ENCODE measurements around the gene ASPSCR1. TPM values are rescaled to one million over a fixed set of nuclear protein-coding genes. Genes with fewer than 3 reads are reported as not detected.

The ASPSCR1 gene
- total and polyA plus RNA-seq, 9 of the 15 experiments (the other 6 are each of a cell fraction or from before 2014, with no cell fraction given) = 0.90 to 36.9 (median 11.6) TPM

DNA sequence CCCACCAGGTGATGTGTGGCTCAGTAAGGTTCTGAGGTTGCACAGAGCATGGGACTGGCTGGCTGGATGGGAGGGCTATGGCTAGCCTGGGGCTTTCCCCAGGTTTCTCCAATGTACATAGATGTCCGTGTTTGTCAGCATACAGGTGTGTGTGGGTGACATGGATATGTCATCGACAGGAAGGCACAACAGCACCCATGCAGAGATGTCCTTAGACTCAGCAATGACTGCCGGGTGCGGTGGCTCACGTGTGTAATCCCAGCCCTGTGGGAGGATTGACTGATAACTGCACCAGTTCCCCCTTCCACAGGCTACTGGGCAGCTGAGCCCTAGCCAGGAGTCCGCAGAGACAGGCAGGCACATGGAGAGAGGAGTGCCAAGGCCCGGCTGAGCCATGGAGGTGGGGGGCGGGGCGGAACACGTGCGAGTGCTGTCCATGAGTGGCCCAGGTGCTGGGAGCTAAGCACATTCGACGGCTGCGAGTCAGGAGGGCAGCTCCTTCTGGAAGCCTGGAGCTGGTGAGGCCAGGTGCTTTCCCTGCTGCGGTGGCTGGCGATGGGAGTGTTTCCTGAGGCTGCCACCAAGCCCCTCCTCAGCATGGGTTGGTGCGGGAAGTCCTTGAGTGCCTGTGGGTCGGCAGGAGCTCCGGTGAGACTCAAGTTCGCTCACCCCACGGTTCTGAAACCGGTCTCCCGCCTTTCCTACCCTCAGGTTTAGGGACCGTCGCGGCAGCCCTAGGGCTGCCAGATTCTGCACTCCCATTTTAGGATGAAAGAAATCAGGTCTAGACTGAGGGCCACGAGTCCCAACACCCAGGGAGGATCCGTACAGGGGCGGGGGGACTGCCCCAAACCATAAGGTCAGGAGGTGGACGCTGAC lies 858 bp upstream of the ASPSCR1 start (continued):
- TF ChIP-seq KLF6 (CRISPR knock-in tag; IDR thresholded peaks at IDR 0.05; ENCODE audit: borderline replicate concordance) = no peak
- no peak for TF ChIP-seq BACH1 (tag; IDR thresholded peaks at IDR 0.05)
- no peak for TF ChIP-seq TRIM28 (IDR thresholded peaks at IDR 0.05)
- no peak for TF ChIP-seq THRAP3 (IDR thresholded peaks at IDR 0.05; ENCODE audit: borderline replicate concordance)
- no peak for TF ChIP-seq SAFB2 (IDR thresholded peaks at IDR 0.05; ENCODE audit: borderline replicate concordance, low read depth, low read length, severe bottlenecking)
- no peak for TF ChIP-seq SRSF7 (optimal IDR thresholded peaks at IDR 0.05; ENCODE audit: low read depth, low read length)
- no peak for TF ChIP-seq PRMT5 (CRISPR knock-in tag; IDR thresholded peaks at IDR 0.05)
- TF ChIP-seq, protein P1, sequence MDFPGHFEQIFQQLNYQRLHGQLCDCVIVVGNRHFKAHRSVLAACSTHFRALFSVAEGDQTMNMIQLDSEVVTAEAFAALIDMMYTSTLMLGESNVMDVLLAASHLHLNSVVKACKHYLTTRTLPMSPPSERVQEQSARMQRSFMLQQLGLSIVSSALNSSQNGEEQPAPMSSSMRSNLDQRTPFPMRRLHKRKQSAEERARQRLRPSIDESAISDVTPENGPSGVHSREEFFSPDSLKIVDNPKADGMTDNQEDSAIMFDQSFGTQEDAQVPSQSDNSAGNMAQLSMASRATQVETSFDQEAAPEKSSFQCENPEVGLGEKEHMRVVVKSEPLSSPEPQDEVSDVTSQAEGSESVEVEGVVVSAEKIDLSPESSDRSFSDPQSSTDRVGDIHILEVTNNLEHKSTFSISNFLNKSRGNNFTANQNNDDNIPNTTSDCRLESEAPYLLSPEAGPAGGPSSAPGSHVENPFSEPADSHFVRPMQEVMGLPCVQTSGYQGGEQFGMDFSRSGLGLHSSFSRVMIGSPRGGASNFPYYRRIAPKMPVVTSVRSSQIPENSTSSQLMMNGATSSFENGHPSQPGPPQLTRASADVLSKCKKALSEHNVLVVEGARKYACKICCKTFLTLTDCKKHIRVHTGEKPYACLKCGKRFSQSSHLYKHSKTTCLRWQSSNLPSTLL (IDR thresholded peaks at IDR 0.05) = no peak
- TF ChIP-seq SP2 (IDR thresholded peaks at IDR 0.05; ENCODE audit: extremely low read depth, low read depth, low read length, poor library complexity, severe bottlenecking) = no peak
- no peak for TF ChIP-seq C11orf30 (IDR thresholded peaks at IDR 0.05; ENCODE audit: low read depth)
- TF ChIP-seq JUND (IDR thresholded peaks at IDR 0.05; ENCODE audit: borderline replicate concordance, low read depth, low read length) = no peak
- TF ChIP-seq JUND (tag; IDR thresholded peaks at IDR 0.05; ENCODE audit: borderline replicate concordance, low read depth, low read length) = no peak
- TF ChIP-seq SMAD1 (IDR thresholded peaks at IDR 0.05; ENCODE audit: low read depth, low read length, partially characterized antibody) = no peak
- no peak for TF ChIP-seq EP300 (IDR thresholded peaks at IDR 0.05; ENCODE audit: low read length)
- no peak for TF ChIP-seq FOXP1 (CRISPR knock-in tag; IDR thresholded peaks at IDR 0.05)
- TF ChIP-seq ZNF766 (CRISPR knock-in tag; conservative IDR thresholded peaks at IDR 0.05) = no peak; the same call in 1 of the 2 replicates
- TF ChIP-seq, protein P2, sequence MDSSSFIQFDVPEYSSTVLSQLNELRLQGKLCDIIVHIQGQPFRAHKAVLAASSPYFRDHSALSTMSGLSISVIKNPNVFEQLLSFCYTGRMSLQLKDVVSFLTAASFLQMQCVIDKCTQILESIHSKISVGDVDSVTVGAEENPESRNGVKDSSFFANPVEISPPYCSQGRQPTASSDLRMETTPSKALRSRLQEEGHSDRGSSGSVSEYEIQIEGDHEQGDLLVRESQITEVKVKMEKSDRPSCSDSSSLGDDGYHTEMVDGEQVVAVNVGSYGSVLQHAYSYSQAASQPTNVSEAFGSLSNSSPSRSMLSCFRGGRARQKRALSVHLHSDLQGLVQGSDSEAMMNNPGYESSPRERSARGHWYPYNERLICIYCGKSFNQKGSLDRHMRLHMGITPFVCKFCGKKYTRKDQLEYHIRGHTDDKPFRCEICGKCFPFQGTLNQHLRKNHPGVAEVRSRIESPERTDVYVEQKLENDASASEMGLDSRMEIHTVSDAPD (CRISPR knock-in tag; IDR thresholded peaks at IDR 0.05) = no peak
- TF ChIP-seq, protein P3, sequence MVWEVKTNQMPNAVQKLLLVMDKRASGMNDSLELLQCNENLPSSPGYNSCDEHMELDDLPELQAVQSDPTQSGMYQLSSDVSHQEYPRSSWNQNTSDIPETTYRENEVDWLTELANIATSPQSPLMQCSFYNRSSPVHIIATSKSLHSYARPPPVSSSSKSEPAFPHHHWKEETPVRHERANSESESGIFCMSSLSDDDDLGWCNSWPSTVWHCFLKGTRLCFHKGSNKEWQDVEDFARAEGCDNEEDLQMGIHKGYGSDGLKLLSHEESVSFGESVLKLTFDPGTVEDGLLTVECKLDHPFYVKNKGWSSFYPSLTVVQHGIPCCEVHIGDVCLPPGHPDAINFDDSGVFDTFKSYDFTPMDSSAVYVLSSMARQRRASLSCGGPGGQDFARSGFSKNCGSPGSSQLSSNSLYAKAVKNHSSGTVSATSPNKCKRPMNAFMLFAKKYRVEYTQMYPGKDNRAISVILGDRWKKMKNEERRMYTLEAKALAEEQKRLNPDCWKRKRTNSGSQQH (CRISPR knock-in tag; IDR thresholded peaks at IDR 0.05) = no peak

Measured in K562 (cell line).